Lower lobe of right lung (tissue), 2 donors: Measurements from ENCODE around the gene KCNIP3. TPM values are rescaled to one million over a fixed set of nuclear protein-coding genes. Genes with fewer than 3 reads are reported as not detected.
A peak's percentile ranks its signal among the peaks of the same experiment; 100 is the strongest.

Experiments used
- ATAC-seq, 2 donors: fragments of 200-7000 bp; cut with Tn5 transposase; one replicate each; pipeline ENCODE4 v1.9.1; 2020 to 2022; ENCODE audit warnings: mild to moderate bottlenecking in 2 of 2, moderate library complexity in 2 of 2
- DNase-seq: peaks from one replicate; pipeline ENCODE4 v3.0.0-alpha.2; 2020
- H3K27ac ChIP-seq: fragments of 200-600 bp; one replicate; pipeline ENCODE4 v1.8.0; 2022
- H3K27me3 ChIP-seq: fragments of 200-600 bp; one replicate; pipeline ENCODE4 v1.8.0; 2022; ENCODE audit warnings: low read depth
- H3K36me3 ChIP-seq: fragments of 200-600 bp; one replicate; pipeline ENCODE4 v1.8.0; 2022; ENCODE audit warnings: mild to moderate bottlenecking
- H3K4me1 ChIP-seq: fragments of 200-600 bp; one replicate; pipeline ENCODE4 v1.8.0; 2022
- H3K4me3 ChIP-seq: fragments of 200-600 bp; one replicate; pipeline ENCODE4 v1.8.0; 2022; ENCODE audit warnings: mild to moderate bottlenecking
- H3K9me3 ChIP-seq: fragments of 200-600 bp; one replicate; pipeline ENCODE4 v1.8.0; 2022
- intact Hi-C: fragments of 100-400 bp; cut with DNase I; formaldehyde crosslinking; loops from one replicate; pipeline ENCODE4 v1.11.0; 2022
- total RNA-seq: library from RNA; stranded (reverse); fragmentation: NEBNext Ultra II Directional; extraction: Animal tissue kit (Norgen Biotek cat#: 25700); gene quantifications from one replicate; pipeline ENCODE4 v1.2.1, GENCODE V29; 2021
- TF ChIP-seq, protein P1 (sequence below): fragments of 200-600 bp; IDR thresholded peaks from one replicate; pipeline ENCODE4 v1.8.0; 2022; ENCODE audit warnings: antibody characterized with exemption, mild to moderate bottlenecking
- donor health status: DM: no; HTN: yes; CAD: no; lungs with severe emphysema.

KCNIP3 gene
- total RNA-seq, 1 donor from 2014 or later = 2.6 TPM

DNA sequence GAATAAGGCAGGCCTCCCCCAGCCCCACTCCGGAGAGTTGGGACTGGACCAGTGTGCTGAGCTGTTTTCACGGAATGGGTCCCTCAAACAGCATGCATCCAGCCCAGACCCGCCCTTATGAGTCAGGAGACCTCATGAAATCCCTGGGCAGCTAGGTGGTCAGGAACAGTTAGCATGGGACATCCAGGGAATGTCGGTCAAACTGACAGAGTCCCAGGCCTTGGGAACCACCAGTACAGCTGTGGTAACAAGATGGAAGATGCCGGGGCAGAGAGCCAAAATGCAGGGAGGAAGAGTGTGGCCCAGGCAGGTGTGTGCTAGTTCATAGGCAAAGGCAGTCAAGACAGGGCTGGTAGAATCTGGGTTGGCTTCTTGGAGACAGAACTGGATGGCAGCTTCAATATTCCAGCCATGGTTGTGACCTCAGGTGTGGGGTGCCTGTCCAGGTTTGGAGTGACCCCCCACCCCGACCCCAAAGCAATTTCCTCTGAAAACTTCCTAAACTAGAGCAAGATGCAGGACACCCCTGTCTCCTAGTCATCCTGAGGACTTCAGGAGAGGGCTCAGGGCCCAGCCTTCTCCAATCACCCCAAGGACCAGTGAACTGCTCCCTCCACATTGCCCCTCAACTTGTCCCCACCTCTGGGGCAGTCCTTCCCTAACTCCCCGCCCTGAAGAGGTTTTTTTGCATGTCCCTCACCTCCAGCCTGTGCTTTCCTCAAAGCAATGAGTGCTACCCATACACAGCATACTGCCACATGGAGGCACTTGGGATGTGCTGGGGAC is 46.5 kb downstream of the KCNIP3 start:
- DNase-seq (no peak), ATAC-seq (no peak)
- Histone ChIP-seq H3K36me3 (no peaks in the 10 kb centered on the region), H3K4me3 (no peak overlapping the region), H3K4me1 (peaks cover 11% of the 10 kb centered on the region), H3K9me3 (no peaks in the 10 kb centered on the region), H3K27ac (no peak overlapping the region), H3K27me3 (peaks cover 46% of the 10 kb centered on the region)
- TF ChIP-seq, protein P1, sequence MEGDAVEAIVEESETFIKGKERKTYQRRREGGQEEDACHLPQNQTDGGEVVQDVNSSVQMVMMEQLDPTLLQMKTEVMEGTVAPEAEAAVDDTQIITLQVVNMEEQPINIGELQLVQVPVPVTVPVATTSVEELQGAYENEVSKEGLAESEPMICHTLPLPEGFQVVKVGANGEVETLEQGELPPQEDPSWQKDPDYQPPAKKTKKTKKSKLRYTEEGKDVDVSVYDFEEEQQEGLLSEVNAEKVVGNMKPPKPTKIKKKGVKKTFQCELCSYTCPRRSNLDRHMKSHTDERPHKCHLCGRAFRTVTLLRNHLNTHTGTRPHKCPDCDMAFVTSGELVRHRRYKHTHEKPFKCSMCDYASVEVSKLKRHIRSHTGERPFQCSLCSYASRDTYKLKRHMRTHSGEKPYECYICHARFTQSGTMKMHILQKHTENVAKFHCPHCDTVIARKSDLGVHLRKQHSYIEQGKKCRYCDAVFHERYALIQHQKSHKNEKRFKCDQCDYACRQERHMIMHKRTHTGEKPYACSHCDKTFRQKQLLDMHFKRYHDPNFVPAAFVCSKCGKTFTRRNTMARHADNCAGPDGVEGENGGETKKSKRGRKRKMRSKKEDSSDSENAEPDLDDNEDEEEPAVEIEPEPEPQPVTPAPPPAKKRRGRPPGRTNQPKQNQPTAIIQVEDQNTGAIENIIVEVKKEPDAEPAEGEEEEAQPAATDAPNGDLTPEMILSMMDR = no peak
- intact Hi-C loops = no loop called here

DNA sequence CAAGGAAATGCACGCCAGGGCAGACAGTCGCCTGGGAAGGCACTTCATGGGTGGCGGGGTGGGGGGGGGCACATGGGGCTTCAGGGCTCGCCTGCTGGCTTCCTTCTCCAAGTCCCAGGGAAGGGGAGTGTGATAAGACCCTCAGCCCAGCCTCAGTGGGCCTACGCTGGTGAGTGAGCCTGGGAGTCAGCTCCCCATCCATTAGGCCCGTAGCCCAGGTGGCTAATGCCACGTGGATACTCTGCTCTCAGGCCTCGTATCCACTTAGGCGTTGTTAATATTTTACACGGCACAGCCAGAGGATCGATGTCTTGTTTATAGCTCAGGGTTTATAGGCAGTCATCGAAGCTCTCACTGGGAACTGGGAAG is 47.1 kb downstream of the KCNIP3 start:
- intact Hi-C loops = no loop called here
- Histone ChIP-seq H3K4me3 (no peak overlapping the region), H3K36me3 (no peaks in the 10 kb centered on the region), H3K4me1 (peaks cover 11% of the 10 kb centered on the region), H3K27me3 (peaks cover 46% of the 10 kb centered on the region), H3K9me3 (no peaks in the 10 kb centered on the region), H3K27ac (no peak overlapping the region)
- DNase-seq = no peak
- ATAC-seq = no peak
- TF ChIP-seq, protein P1 = no peak

DNA sequence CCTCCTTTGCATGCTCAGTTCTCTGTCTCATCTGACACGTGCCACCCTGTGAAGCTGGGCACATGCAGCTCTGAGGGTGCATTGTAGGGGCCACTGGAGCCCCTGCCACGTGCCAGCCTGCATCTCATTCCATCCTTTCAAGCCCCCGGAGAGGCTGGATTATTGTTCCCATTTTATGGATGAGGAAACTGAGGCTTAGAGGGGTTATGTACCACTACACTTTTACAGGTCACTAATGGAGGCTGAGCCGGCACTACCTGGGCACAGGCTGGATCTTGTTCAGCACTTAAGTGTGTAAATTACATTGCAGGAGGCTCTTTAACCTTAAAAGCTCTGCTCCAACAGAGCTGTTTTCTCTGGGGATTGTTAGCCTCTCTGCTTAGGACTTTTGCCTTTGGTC is 47.5 kb downstream of the KCNIP3 start:
- Histone ChIP-seq H3K4me1 (peaks cover 11% of the 10 kb centered on the region), H3K27me3 (peaks cover 46% of the 10 kb centered on the region), H3K27ac (no peak overlapping the region), H3K4me3 (no peak overlapping the region), H3K9me3 (no peaks in the 10 kb centered on the region), H3K36me3 (no peaks in the 10 kb centered on the region)
- intact Hi-C loops = no loop called here
- TF ChIP-seq, protein P1 = no peak
- ATAC-seq (no peak), DNase-seq (no peak)

DNA sequence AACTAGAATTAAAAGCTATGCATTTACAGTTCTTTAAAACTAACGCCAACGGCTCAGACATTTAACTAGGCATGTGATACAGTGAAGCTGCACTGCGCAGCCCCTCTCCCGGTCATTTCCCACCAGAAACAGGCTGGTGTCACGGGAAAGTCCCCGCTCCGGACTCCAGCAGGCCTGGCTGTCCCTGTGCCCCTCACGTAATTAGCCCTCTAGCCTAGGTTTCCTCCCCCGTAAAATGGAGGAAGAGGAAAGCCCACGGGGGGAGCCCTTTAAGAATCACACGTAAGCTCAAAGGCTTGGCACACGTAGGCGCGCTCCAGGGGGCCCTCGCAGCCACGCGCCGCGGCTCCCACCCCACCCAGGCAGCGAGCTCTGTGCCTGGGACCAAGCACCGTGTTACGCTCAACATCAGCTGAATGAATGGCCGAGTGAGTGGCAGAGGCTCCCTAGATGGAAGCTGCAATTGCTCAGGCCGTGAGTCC is 48.0 kb downstream of the KCNIP3 start:
- Histone ChIP-seq H3K36me3 (no peaks in the 10 kb centered on the region), H3K9me3 (no peaks in the 10 kb centered on the region), H3K27ac (no peak overlapping the region), H3K27me3 (peaks cover 46% of the 10 kb centered on the region), H3K4me1 (peaks cover 11% of the 10 kb centered on the region), H3K4me3 (peak overlapping the region; percentile 71)
- TF ChIP-seq, protein P1 = no peak
- intact Hi-C loops = no loop called here
- ATAC-seq = peak in 1 of 2 donors; percentile 8
- no peak for DNase-seq

DNA sequence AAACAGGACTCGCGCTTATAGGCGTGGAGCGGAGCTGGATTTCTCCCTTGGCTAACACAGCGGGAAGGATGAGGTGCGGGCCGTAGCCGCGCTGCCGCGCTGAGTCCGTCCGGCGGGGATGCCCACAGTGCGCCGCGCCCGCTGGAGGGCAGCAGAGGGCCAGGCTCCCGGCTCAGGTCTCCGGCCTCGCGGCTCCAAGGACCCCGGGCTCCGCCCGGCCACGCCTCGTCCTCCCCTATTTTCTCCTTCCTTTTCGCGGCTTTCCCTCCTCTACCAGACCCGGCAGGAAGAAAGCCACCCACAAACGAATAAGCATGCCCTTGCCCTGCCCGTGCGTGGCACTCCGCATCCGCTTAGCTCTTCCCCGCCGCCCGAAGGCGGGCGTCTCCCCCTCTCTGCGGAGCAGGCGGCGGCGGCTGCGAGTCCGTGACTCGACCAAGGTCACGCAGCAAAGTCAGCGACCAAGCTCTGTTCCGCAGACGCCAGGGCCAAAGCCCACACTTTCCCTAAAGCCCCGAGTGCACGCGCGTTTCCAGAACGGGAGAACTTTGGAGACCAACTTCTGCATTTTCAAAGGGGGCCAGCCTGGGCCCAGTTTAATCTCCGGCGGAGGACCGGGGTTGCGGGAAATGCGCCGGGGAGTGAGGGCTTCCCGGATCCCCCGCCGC is 48.5 kb downstream of the KCNIP3 start:
- peak overlapping the region; percentile 71 for H3K4me3 ChIP-seq
- H3K36me3 ChIP-seq = no peaks in the 10 kb centered on the region
- intact Hi-C loops = no loop called here
- peaks cover 11% of the 10 kb centered on the region for H3K4me1 ChIP-seq
- ATAC-seq (peak; percentile 94 to 97), DNase-seq (peak; percentile 85)
- peaks cover 46% of the 10 kb centered on the region for H3K27me3 ChIP-seq
- H3K9me3 ChIP-seq = no peaks in the 10 kb centered on the region
- peak overlapping the region; percentile 46 for H3K27ac ChIP-seq
- TF ChIP-seq, protein P1 = peak; percentile 88
